K562 (cell line): ENCODE measurements around the gene RHOA. TPM values are rescaled to one million over a fixed set of nuclear protein-coding genes. Genes with fewer than 3 reads are reported as not detected.
A peak's percentile ranks its signal among the peaks of the same experiment; 100 is the strongest.

Experiments
- ARNT ChIP-seq, 2 experiments: fragments of 450-650 bp; IDR thresholded peaks; 2 replicates each; pipeline ENCODE4 v1.6.1; 2016; ENCODE audit warnings: mild to moderate bottlenecking in 1 of 2
- CHD4 ChIP-seq: fragments of 200-600 bp; sonication (generic); IDR thresholded peaks from 3 replicates; pipeline ENCODE4 v1.6.1; 2012; ENCODE audit warnings: low read depth, mild to moderate bottlenecking, mixed read lengths, low read length, inconsistent platforms; ENCODE audit not compliant: insufficient read depth, insufficient replicate concordance, poor library complexity, severe bottlenecking
- ETV6 ChIP-seq, 3 experiments: fragments of 150-350 bp in 1 of 3; sonication (generic) in 1 of 3; formaldehyde crosslinking in 1 of 3; IDR thresholded peaks; 2 replicates each; pipeline versions ENCODE4 v1.6.1 to v1.8.0; 2014 to 2022; ENCODE audit warnings: borderline replicate concordance in 2 of 3, low read depth in 2 of 3, antibody characterized with exemption in 1 of 3, low read length in 1 of 3, mild to moderate bottlenecking in 1 of 3, missing genetic modification reagents in 1 of 3
- HDGF ChIP-seq: fragments of 450-650 bp; IDR thresholded peaks from 2 replicates; pipeline ENCODE4 v1.6.1; 2016
- HMGN3 ChIP-seq: IDR thresholded peaks from 2 replicates; pipeline ENCODE4 v1.6.1; 2011; ENCODE audit warnings: borderline replicate concordance, low read depth, mild to moderate bottlenecking, mixed read lengths, low read length; ENCODE audit not compliant: insufficient read length; ENCODE audit errors: extremely low read depth
- L3MBTL2 ChIP-seq: fragments of 450-650 bp; IDR thresholded peaks from 2 replicates; pipeline ENCODE4 v1.6.1; 2016; ENCODE audit warnings: mild to moderate bottlenecking, moderate library complexity
- MAFG ChIP-seq: fragments of 450-650 bp; conservative IDR thresholded peaks from 2 replicates; pipeline ENCODE4 v1.6.1; 2016; ENCODE audit warnings: missing genetic modification characterization, missing compliant biosample characterization
- MTA1 ChIP-seq: fragments of 450-650 bp; IDR thresholded peaks from 2 replicates; pipeline ENCODE4 v1.6.1; 2017; ENCODE audit warnings: borderline replicate concordance
- NCOA1 ChIP-seq: fragments of 450-650 bp; IDR thresholded peaks from 2 replicates; pipeline ENCODE4 v1.6.1; 2016; ENCODE audit warnings: low read depth
- PML ChIP-seq: IDR thresholded peaks from 2 replicates; pipeline ENCODE4 v1.6.1; 2012; ENCODE audit warnings: low read length, inconsistent platforms
- PPARD ChIP-seq: fragments of 250-450 bp; sonication (Bioruptor Pico); IDR thresholded peaks from 2 replicates; pipeline ENCODE4 v1.8.0; 2022; ENCODE audit warnings: inconsistent platforms, mild to moderate bottlenecking, moderate library complexity
- SP1 ChIP-seq: sonication (generic); formaldehyde crosslinking; IDR thresholded peaks from 2 replicates; pipeline ENCODE4 v1.8.1; 2022; ENCODE audit warnings: mild to moderate bottlenecking, missing genetic modification reagents
- polyA plus RNA-seq, 8 experiments: library from polyadenylated mRNA; depleted of rRNA in 4 of 8; stranded (reverse) in 5 of 8; unstranded in 3 of 8; fragments of >200 nt; fragmentation: Nextera tagmentation in 2 of 8; fragmentation: Illumina TruSeq in 1 of 8; extraction: Ambion mirVana in 2 of 8; extraction: Trizol in 1 of 8; gene quantifications; 2 replicates each; pipeline versions ENCODE4 v1.2.1 to v1.2.3, GENCODE V29; 2011 to 2014; ENCODE audit warnings: inconsistent platforms in 1 of 8, missing spikeins in 1 of 8
- total RNA-seq, 7 experiments: library from RNA; depleted of rRNA in 6 of 7; stranded (reverse); fragments of >200 nt in 6 of 7; fragmentation: Illumina TruSeq in 2 of 7; extraction: Trizol in 2 of 7; gene quantifications; 2 replicates each; pipeline versions ENCODE4 v1.2.1 to v1.2.3, GENCODE V29; 2011 to 2021; ENCODE audit warnings: low replicate concordance in 1 of 7
- TF ChIP-seq, protein P1 (sequence below): sonication (generic); formaldehyde crosslinking; IDR thresholded peaks from 2 replicates; pipeline ENCODE4 v1.8.0; 2022; ENCODE audit warnings: mild to moderate bottlenecking, low read depth, missing genetic modification reagents
- TF ChIP-seq, protein P2 (sequence below): fragments of 450-650 bp; IDR thresholded peaks from 2 replicates; pipeline ENCODE4 v1.6.1; 2018; ENCODE audit not compliant: partially characterized antibody
- TF ChIP-seq, protein P3 (sequence below): fragments of 450-650 bp; conservative IDR thresholded peaks from 2 replicates; pipeline ENCODE4 v1.6.1; 2016; ENCODE audit warnings: missing genetic modification characterization, low read depth, mild to moderate bottlenecking, missing compliant biosample characterization, moderate library complexity
- TF ChIP-seq, protein P4 (sequence below): fragments of 250-450 bp; sonication (Bioruptor Pico); IDR thresholded peaks from 2 replicates; pipeline ENCODE4 v1.5.0; 2021; ENCODE audit warnings: mild to moderate bottlenecking, borderline replicate concordance

Gene RHOA
- total and polyA plus RNA-seq, 9 of the 15 experiments (the other 6 are each of a cell fraction or from before 2014, with no cell fraction given), result 136 to 540 (median 236) TPM

DNA sequence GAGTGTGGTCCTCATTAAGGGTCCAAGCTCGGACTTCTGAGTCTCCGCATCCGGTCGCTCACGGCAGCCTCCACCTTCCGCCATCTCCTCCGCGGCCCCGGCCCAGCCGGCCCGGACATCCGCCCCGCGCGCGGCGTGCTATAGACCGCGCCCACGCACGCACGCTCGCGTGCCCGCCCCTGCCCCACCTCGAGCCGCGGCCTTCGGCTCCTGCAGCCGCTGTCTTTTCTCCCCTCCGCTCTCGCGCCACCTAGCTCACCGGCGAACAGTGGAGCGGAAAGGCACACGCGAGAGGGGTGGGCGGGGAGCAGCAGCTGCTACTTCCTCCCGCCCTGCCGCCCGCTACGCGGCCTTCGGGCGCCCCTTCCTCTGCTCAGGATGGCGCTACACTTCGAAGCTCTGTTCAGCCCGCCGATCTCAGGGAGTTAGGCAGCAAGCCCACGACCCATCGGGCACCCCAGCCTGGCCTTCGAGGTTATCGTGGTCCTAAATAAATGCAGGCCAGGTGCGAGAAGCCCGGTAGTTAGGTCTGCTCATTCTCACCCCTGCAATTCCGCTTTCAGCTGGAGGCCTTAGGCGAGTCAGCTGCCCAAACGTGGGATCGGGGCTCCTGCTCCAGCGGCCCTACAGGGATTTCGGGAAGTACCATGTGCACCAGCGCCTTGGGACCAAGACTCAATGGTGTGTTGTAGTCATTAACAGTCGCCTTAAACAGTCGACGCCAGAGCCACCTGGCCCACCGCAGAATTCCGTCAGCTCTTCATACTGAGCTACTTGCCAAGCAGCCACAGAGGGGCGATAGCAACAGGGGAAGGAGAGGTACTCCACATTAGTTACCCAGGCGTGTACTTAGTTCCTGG lies 71.6 kb downstream of the RHOA start, which contains the start of gene USP4 (continued):
- TF ChIP-seq ARNT (IDR thresholded peaks at IDR 0.05) (peak in 1 of 2 experiments; percentile 26; a peak in 1 of 4 replicates), L3MBTL2 (peak; percentile 99), HDGF (no peak), PPARD (CRISPR knock-in tag) (no peak), MAFG (tag) (no peak), ETV6 (IDR thresholded peaks at IDR 0.05; ENCODE audit: borderline replicate concordance in 1 of 2, low read depth in 2 of 2, low read length in 1 of 2) (no peak), ETV6 (CRISPR knock-in tag; IDR thresholded peaks at IDR 0.05; ENCODE audit: borderline replicate concordance) (0 out of 2 replicates have a peak, but pooled peaks have one; percentile 73), NCOA1 (0 out of 2 replicates have a peak, but pooled peaks have one; percentile 17), HMGN3 (peak; percentile 69), SP1 (CRISPR knock-in tag) (peak; percentile 67), CHD4 (no peak), PML (peak; percentile 56), MTA1 (0 out of 2 replicates have a peak, but pooled peaks have one; percentile 47)
- TF ChIP-seq, protein P1, sequence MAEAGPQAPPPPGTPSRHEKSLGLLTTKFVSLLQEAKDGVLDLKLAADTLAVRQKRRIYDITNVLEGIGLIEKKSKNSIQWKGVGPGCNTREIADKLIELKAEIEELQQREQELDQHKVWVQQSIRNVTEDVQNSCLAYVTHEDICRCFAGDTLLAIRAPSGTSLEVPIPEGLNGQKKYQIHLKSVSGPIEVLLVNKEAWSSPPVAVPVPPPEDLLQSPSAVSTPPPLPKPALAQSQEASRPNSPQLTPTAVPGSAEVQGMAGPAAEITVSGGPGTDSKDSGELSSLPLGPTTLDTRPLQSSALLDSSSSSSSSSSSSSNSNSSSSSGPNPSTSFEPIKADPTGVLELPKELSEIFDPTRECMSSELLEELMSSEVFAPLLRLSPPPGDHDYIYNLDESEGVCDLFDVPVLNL (CRISPR knock-in tag), result no peak
- TF ChIP-seq, protein P2, sequence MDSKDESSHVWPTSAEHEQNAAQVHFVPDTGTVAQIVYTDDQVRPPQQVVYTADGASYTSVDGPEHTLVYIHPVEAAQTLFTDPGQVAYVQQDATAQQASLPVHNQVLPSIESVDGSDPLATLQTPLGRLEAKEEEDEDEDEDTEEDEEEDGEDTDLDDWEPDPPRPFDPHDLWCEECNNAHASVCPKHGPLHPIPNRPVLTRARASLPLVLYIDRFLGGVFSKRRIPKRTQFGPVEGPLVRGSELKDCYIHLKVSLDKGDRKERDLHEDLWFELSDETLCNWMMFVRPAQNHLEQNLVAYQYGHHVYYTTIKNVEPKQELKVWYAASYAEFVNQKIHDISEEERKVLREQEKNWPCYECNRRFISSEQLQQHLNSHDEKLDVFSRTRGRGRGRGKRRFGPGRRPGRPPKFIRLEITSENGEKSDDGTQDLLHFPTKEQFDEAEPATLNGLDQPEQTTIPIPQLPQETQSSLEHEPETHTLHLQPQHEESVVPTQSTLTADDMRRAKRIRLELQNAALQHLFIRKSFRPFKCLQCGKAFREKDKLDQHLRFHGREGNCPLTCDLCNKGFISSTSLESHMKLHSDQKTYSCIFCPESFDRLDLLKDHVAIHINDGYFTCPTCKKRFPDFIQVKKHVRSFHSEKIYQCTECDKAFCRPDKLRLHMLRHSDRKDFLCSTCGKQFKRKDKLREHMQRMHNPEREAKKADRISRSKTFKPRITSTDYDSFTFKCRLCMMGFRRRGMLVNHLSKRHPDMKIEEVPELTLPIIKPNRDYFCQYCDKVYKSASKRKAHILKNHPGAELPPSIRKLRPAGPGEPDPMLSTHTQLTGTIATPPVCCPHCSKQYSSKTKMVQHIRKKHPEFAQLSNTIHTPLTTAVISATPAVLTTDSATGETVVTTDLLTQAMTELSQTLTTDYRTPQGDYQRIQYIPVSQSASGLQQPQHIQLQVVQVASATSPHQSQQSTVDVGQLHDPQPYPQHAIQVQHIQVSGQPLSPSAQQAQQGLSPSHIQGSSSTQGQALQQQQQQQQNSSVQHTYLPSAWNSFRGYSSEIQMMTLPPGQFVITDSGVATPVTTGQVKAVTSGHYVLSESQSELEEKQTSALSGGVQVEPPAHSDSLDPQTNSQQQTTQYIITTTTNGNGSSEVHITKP, result peak; percentile 63
- TF ChIP-seq, protein P3, sequence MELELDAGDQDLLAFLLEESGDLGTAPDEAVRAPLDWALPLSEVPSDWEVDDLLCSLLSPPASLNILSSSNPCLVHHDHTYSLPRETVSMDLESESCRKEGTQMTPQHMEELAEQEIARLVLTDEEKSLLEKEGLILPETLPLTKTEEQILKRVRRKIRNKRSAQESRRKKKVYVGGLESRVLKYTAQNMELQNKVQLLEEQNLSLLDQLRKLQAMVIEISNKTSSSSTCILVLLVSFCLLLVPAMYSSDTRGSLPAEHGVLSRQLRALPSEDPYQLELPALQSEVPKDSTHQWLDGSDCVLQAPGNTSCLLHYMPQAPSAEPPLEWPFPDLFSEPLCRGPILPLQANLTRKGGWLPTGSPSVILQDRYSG (tag), result peak; percentile 55; the same call in 1 of the 2 replicates
- TF ChIP-seq, protein P4, sequence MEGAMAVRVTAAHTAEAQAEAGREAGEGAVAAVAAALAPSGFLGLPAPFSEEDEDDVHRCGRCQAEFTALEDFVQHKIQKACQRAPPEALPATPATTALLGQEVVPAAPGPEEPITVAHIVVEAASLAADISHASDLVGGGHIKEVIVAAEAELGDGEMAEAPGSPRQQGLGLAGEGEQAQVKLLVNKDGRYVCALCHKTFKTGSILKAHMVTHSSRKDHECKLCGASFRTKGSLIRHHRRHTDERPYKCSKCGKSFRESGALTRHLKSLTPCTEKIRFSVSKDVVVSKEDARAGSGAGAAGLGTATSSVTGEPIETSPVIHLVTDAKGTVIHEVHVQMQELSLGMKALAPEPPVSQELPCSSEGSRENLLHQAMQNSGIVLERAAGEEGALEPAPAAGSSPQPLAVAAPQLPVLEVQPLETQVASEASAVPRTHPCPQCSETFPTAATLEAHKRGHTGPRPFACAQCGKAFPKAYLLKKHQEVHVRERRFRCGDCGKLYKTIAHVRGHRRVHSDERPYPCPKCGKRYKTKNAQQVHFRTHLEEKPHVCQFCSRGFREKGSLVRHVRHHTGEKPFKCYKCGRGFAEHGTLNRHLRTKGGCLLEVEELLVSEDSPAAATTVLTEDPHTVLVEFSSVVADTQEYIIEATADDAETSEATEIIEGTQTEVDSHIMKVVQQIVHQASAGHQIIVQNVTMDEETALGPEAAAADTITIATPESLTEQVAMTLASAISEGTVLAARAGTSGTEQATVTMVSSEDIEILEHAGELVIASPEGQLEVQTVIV (CRISPR knock-in tag), result no peak
